Bronchial epithelial cell (primary cell): ENCODE data around the gene MAGOHB. TPM values are rescaled to one million over a fixed set of nuclear protein-coding genes. Genes with fewer than 3 reads are reported as not detected.
"Not testable (repeated sequence)": the region's sequence is repeated elsewhere in the genome, so short reads cannot be mapped to it uniquely, and the experiment has no call there.

Experiments
- DNase-seq: peaks from one replicate; pipeline ENCODE4 v3.0.0-alpha.2; 2010; ENCODE audit warnings: low read depth
- FAIRE-seq: peaks from 2 replicates; lab custom pipeline; 2011; peaks lifted over from hg19 to GRCh38; lab: Jason Lieb, UNC
- H3K27me3 ChIP-seq: 2 replicates; pipeline ENCODE4 v1.5.1; 2011; ENCODE audit warnings: low read length; ENCODE audit not compliant: control insufficient read depth, insufficient read depth
- H3K36me3 ChIP-seq: 2 replicates; pipeline ENCODE4 v1.5.1; 2011; ENCODE audit warnings: low read length; ENCODE audit not compliant: control insufficient read depth, insufficient read depth
- H3K4me3 ChIP-seq: 2 replicates; pipeline ENCODE4 v1.5.1; 2011; ENCODE audit warnings: mild to moderate bottlenecking, low read depth, low read length, control low read depth
- CTCF ChIP-seq: IDR thresholded peaks from 2 replicates; pipeline ENCODE4 v1.5.1; 2011; ENCODE audit warnings: mild to moderate bottlenecking, moderate library complexity, low read length, control low read depth, inconsistent platforms; ENCODE audit not compliant: insufficient read depth, severe bottlenecking
- total RNA-seq: library from RNA; depleted of rRNA; stranded (reverse); fragments of >200 nt; gene quantifications from 2 replicates; pipeline ENCODE4 v1.2.1, GENCODE V29; 2014

MAGOHB gene
- total RNA-seq, 1 donor from 2014 or later, result 14.0 TPM

GRCh38 chr12:10618338-10618987 lies 5.1 kb upstream of the MAGOHB start:
- no peak for FAIRE-seq
- H3K27me3 ChIP-seq, result no peaks in the 10 kb centered on the region
- H3K36me3 ChIP-seq, result no peaks in the 10 kb centered on the region
- no peak overlapping the region for H3K4me3 ChIP-seq
- DNase-seq, result peak; percentile 93
- no peak for TF ChIP-seq CTCF

GRCh38 chr12:10617863-10618262 lies 4.5 kb upstream of the MAGOHB start:
- H3K4me3 ChIP-seq, result no peak overlapping the region
- TF ChIP-seq CTCF, result no peak
- H3K36me3 ChIP-seq, result no peaks in the 10 kb centered on the region
- H3K27me3 ChIP-seq, result no peaks in the 10 kb centered on the region
- no peak for FAIRE-seq
- no peak for DNase-seq

GRCh38 chr12:10615532-10615931 lies 2.1 kb upstream of the MAGOHB start:
- peak; percentile 40 for DNase-seq

GRCh38 chr12:10614056-10614370 lies 604 bp upstream of the MAGOHB start:
- DNase-seq, result peak; percentile 47
- FAIRE-seq, result no peak
- Histone ChIP-seq H3K36me3 (peaks cover 2% of the 10 kb centered on the region), H3K27me3 (no peaks in the 10 kb centered on the region), H3K4me3 (peak overlapping the region; percentile 84)
- TF ChIP-seq CTCF, result no peak

More at GRCh38 chr12:10615532-10615931, 2.1 kb upstream of the MAGOHB start:
- Histone ChIP-seq H3K4me3 (no peak overlapping the region), H3K27me3 (no peaks in the 10 kb centered on the region), H3K36me3 (no peaks in the 10 kb centered on the region)
- no peak for TF ChIP-seq CTCF
- FAIRE-seq, result no peak

- Histone ChIP-seq H3K4me3 (peak overlapping the region; percentile 84), H3K27me3 (no peaks in the 10 kb centered on the region), H3K36me3 (peaks cover 4% of the 10 kb centered on the region)
- no peak for TF ChIP-seq CTCF
- FAIRE-seq, result no peak
- no peak for DNase-seq
These were observed 443 bp downstream of the MAGOHB start for GRCh38 chr12:10612984-10613348.

- Histone ChIP-seq H3K36me3 (peaks cover 4% of the 10 kb centered on the region), H3K27me3 (no peaks in the 10 kb centered on the region), H3K4me3 (no peak overlapping the region)
- TF ChIP-seq CTCF, result no peak
- no peak for FAIRE-seq
- DNase-seq, result no peak
These were observed 1.3 kb downstream of the MAGOHB start for GRCh38 chr12:10612110-10612509.

DNA sequence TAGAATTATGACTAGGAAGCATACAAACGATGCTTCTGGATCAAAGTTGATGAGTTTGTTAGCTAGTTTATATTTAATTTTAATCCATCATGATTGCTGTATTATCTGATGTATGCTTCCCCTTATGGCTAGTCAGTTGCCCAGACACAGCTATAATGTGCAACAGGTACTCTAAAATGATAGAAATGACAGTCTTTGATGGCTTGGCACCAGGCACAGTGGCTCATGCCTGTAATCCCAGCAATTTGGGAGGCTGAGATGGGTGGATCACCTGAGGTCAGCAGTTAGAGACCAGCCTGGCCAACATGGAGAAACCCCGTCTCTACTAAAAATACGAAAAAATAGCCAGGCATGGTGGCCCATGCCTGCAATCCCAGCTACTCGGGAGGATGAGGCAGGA lies 2.2 kb downstream of the MAGOHB start:
- DNase-seq, H3K4me3 ChIP-seq, FAIRE-seq, H3K27me3 ChIP-seq, H3K36me3 ChIP-seq: not testable (repeated sequence)
